Left renal cortex interstitium (tissue), 4 donors: Measurements from ENCODE around the gene KIF12. TPM values are rescaled to one million over a fixed set of nuclear protein-coding genes. Genes with fewer than 3 reads are reported as not detected.
"Not testable (repeated sequence)": the region's sequence is repeated elsewhere in the genome, so short reads cannot be mapped to it uniquely, and the experiment has no call there.

Experiments
- DNase-seq, 4 donors: peaks; one replicate each; pipeline ENCODE4 v3.0.0-alpha.2; 2013; ENCODE audit warnings: low read depth in 4 of 4, low spot score in 2 of 4, missing footprints in 1 of 4
- polyA plus RNA-seq, 4 donors: library from polyadenylated mRNA; unstranded; fragments of 120-200 nt; gene quantifications; one replicate each; pipeline ENCODE4 v1.2.1, GENCODE V29; 2013; ENCODE audit not compliant: insufficient read length in 4 of 4

The KIF12 gene
- polyA plus RNA-seq, 4 donors: 143 to 253 (median 198) TPM

DNA sequence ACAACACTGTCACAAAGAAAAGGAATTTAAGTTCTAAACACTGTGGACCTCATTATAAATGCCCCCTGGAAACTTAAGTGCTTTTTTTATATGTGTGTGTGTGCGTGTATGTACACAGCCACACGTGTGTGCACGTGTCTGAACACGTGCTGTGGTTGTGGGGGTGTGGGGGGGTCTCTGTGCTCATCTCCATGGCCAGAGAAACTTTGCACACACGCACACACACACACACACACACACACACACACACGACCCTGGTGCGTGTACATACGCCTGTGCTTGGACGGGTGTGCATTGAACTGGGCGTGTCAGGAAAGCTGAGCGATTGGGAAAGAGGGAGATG, 48.9 kb downstream of the KIF12 start:
- DNase-seq: no peak

DNA sequence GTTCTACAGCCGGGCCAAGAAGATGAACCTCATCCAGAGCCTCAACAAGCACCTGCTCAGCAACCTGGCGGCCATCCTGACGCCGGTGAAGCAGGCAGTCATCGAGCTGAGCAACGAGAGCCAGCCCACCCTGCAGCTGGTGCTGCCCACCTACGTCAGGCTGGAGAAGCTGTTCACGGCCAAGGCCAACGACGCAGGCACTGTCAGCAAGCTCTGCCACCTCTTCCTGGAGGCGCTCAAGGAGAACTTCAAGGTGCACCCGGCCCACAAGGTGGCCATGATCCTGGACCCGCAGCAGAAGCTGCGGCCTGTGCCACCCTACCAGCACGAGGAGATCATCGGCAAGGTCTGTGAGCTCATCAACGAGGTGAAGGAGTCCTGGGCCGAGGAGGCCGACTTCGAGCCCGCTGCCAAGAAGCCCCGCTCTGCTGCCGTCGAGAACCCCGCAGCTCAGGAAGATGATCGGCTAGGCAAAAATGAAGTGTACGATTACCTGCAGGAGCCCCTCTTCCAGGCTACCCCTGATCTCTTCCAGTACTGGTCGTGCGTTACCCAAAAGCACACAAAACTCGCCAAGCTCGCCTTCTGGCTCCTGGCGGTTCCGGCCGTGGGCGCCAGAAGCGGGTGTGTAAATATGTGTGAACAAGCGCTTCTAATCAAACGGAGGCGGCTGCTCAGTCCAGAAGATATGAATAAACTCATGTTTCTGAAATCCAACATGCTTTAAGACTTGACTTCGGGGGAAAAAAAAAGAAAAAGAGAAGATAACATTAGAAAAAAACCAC, 49.5 kb downstream of the KIF12 start:
- no peak for DNase-seq

DNA sequence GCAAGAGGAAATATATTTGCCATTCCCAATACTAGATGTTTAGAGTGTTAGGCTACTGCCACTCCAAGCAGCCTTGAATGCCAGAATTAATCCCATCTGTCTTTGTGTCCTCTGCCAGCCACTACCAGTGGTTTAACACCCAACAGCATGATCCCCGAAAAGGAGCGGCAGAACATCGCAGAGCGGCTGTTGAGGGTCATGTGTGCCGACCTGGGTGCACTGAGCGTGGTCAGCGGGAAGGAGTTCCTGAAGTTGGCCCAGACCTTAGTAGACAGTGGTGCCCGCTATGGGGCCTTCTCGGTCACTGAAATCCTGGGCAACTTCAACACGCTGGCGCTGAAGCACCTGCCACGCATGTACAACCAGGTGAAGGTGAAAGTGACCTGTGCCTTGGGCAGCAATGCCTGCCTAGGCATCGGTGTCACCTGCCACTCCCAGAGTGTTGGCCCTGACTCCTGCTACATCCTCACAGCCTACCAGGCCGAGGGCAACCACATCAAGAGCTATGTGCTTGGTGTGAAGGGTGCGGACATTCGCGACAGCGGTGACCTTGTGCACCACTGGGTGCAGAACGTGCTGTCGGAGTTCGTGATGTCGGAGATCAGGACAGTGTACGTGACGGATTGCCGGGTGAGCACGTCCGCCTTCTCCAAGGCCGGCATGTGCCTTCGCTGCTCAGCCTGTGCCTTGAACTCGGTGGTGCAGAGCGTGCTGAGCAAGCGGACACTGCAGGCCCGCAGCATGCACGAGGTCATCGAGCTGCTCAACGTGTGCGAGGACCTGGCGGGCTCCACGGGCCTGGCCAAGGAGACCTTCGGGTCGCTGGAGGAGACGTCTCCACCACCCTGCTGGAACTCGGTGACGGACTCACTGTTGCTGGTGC, 50.3 kb downstream of the KIF12 start:
- DNase-seq: no peak

DNA sequence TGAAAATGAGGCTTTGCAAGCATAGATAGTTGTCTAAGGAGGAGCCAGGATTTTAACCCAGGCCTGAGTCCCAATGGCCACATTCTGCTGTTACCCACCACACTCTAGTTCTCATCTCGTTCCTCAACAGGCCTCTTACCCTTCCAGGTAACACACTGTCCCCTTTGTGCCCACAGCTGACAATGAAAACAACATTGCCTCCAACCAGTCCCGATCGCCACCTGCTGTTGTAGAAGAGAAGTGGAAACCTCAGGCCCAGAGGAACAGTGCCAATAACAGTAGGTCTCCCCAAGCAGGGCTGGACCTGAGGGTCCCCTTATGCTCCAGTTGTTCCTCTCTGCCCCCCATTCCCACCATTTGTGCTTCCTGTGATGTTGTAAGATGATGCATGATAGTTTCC, 51.4 kb downstream of the KIF12 start:
- no peak for DNase-seq

DNA sequence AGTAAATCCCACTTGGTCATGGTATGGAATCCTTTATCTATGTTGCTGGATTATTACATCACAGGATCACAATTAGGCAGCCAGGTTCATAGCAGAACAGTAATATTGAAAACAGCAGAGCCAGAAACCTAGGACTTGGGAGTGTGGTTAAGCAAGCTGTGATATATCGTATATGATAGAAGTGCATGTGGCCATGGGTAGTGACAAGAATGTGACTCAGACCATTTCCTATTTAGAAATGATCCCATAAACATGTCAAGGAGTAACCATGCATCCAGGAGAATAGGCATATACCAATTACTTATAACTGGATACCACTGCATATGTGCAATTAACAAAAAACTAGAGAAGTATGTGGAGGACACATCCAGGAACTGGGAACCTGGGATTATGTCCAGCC, 52.2 kb downstream of the KIF12 start:
- no peak for DNase-seq

DNA sequence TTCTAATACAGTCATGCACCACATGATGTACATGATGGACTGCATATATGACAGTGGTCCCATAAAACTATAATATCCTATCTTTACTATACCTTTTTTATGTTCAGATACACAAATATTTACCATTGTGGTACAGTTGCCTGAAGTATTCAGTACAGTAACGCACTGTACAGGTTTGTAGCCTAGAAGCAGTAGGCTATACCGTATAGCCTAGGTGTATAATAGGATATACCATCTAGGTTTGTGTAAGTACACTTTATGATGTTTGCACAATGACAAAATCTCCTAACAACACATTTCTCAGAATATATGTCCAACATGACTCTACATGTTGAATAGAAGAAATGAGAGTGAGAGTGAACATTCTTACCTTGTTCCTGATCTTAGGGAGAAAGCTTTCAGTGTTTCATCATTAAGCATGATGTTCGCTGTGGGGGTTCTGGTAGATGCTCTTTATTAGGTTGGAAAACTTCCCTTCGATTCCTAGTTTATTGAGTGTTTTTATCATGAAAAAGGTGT, 52.8 kb downstream of the KIF12 start:
- no peak for DNase-seq

DNA sequence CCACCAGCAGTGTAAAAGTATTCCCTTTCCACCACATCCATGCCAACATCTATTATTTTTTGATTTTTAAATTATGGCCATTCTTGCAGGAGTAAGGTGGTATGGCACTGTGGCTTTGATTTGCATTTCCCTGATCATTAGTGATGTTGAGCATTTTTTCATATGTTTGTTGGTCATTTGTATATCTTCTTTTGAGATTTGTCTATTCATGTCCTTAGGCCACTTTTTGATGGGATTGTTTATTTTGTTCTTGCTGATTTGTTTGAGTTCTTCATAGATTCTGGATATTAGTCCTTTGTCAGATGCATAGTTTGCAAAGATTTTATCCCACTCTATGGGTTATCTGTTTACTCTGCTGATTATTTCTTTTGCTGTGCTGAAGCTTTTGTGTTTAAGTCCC, 55.4 kb downstream of the KIF12 start:
- DNase-seq: not testable (repeated sequence)

Other genes with a start within 250 kb of the KIF12 start
- 10 to 100 TPM; 38.6 to 49.7 (median 41.8) TPM for gene ZNF618, start 223.0 kb downstream of the KIF12 start, polyA plus RNA-seq
- gene AMBP, start 21.0 kb downstream of the KIF12 start, polyA plus RNA-seq: 10 to 100 TPM in 1 of 4 donors, 1 to 10 TPM in 3; 1.1 to 28.3 (median 1.6) TPM
- 10 to 100 TPM; 27.1 to 57.4 (median 42.7) TPM for gene COL27A1, start 56.2 kb upstream of the KIF12 start, polyA plus RNA-seq
- 1 to 10 TPM in 1 of 4 donors, under 1 TPM in 2, not detected in 1; 0.25 to 2.3 (median 0.25) TPM for gene ORM1, start 223.8 kb upstream of the KIF12 start, polyA plus RNA-seq
- under 1 TPM in 2 of 4 donors, not detected in 2; 0.27 to 0.73 TPM for gene ORM2, start 230.6 kb upstream of the KIF12 start, polyA plus RNA-seq